Trophoblast cell (in vitro differentiated cells and primary cell): ENCODE results near the gene ATXN2.

Experiments
- DNase-seq, 2 donors: peaks; one replicate each; pipeline ENCODE4 v3.0.0-alpha.2; 2016
- H2AFZ ChIP-seq: 2 replicates; pipeline ENCODE4 v1.6.1; 2013; ENCODE audit warnings: low read length, moderate library complexity, mild to moderate bottlenecking; ENCODE audit not compliant: insufficient read depth, poor library complexity
- H2AK5ac ChIP-seq: 2 replicates; pipeline ENCODE4 v1.6.1; 2013; ENCODE audit warnings: mild to moderate bottlenecking, low read length
- H2BK120ac ChIP-seq: 2 replicates; pipeline ENCODE4 v1.6.1; 2013; ENCODE audit warnings: low read length, mild to moderate bottlenecking, moderate library complexity; ENCODE audit not compliant: insufficient read depth, poor library complexity
- H2BK12ac ChIP-seq: 2 replicates; pipeline ENCODE4 v1.6.1; 2013; ENCODE audit warnings: mild to moderate bottlenecking, low read length, moderate library complexity
- H2BK5ac ChIP-seq: 2 replicates; pipeline ENCODE4 v1.6.1; 2013; ENCODE audit warnings: low read length, low read depth, moderate library complexity, mild to moderate bottlenecking; ENCODE audit not compliant: poor library complexity
- H3K14ac ChIP-seq: 2 replicates; pipeline ENCODE4 v1.6.1; 2013; ENCODE audit warnings: mild to moderate bottlenecking, low read length
- H3K18ac ChIP-seq: 2 replicates; pipeline ENCODE4 v1.6.1; 2013; ENCODE audit warnings: mild to moderate bottlenecking, low read length
- H3K23ac ChIP-seq: 2 replicates; pipeline ENCODE4 v1.6.1; 2013; ENCODE audit warnings: low read length
- H3K27ac ChIP-seq: 2 replicates; pipeline ENCODE4 v1.5.1; 2013; ENCODE audit warnings: low read depth, mild to moderate bottlenecking, inconsistent platforms, low read length, moderate library complexity
- H3K27me3 ChIP-seq: 2 replicates; pipeline ENCODE4 v1.6.1; 2013; ENCODE audit warnings: inconsistent platforms, mild to moderate bottlenecking, low read length, moderate library complexity; ENCODE audit not compliant: insufficient read depth
- H3K36me3 ChIP-seq, 2 experiments: 1 replicate in 1 of 2; 2 replicates in 1 of 2; pipeline ENCODE4 v1.6.1; 2013; ENCODE audit warnings: low read length in 2 of 2, mild to moderate bottlenecking in 2 of 2, moderate library complexity in 1 of 2; ENCODE audit not compliant: insufficient read depth in 2 of 2, control insufficient read depth in 1 of 2
- H3K4ac ChIP-seq: 2 replicates; pipeline ENCODE4 v1.6.1; 2013; ENCODE audit warnings: low read depth, mild to moderate bottlenecking, low read length, moderate library complexity
- H3K4me1 ChIP-seq, 2 experiments: 1 replicate in 1 of 2; 2 replicates in 1 of 2; pipeline ENCODE4 v1.6.1; 2013; ENCODE audit warnings: low read length in 2 of 2, mild to moderate bottlenecking in 2 of 2, moderate library complexity in 1 of 2; ENCODE audit not compliant: insufficient read depth in 2 of 2, control insufficient read depth in 1 of 2
- H3K4me2 ChIP-seq: 2 replicates; pipeline ENCODE4 v1.6.1; 2013; ENCODE audit warnings: inconsistent platforms, mild to moderate bottlenecking, low read length, moderate library complexity
- H3K4me3 ChIP-seq: 2 replicates; pipeline ENCODE4 v1.5.1; 2013; ENCODE audit warnings: mild to moderate bottlenecking, low read depth, low read length, inconsistent platforms
- H3K79me1 ChIP-seq: one replicate; pipeline ENCODE4 v1.6.1; 2013; ENCODE audit warnings: low read length
- H3K79me2 ChIP-seq: 2 replicates; pipeline ENCODE4 v1.6.1; 2013; ENCODE audit warnings: low read length, mild to moderate bottlenecking; ENCODE audit not compliant: control insufficient read depth, insufficient read depth, poor library complexity
- H3K9ac ChIP-seq: 2 replicates; pipeline ENCODE4 v1.6.1; 2013; ENCODE audit warnings: mild to moderate bottlenecking, low read length
- H3K9me3 ChIP-seq: 2 replicates; pipeline ENCODE4 v1.6.1; 2013; ENCODE audit warnings: low read depth, mild to moderate bottlenecking, control low read depth, inconsistent platforms, low read length; ENCODE audit not compliant: insufficient read depth
- H4K12ac ChIP-seq: 2 replicates; pipeline ENCODE4 v1.6.1; 2013; ENCODE audit warnings: low read depth, mild to moderate bottlenecking, low read length, moderate library complexity
- H4K8ac ChIP-seq: 2 replicates; pipeline ENCODE4 v1.6.1; 2013; ENCODE audit warnings: low read depth, mild to moderate bottlenecking, low read length, moderate library complexity
- H4K91ac ChIP-seq: one replicate; pipeline ENCODE4 v1.6.1; 2013; ENCODE audit warnings: low read depth, mild to moderate bottlenecking, low read length, moderate library complexity
- WGBS: extraction: QIAGEN DNeasy Blood & Tissue Kit; methylation state at CpG from one replicate; pipeline ENCODE4 v1.1.7; 2013; ENCODE audit warnings: missing lambda C conversion rate; ENCODE audit not compliant: insufficient read length, insufficient coverage; ENCODE audit errors: extremely low coverage; 5-methylcytosine and 5-hydroxymethylcytosine counted together

Gene ATXN2

GRCh38 chr12:111488271-111488670 is 110.8 kb downstream of the ATXN2 start:
- no peaks in the 10 kb centered on the region for H3K79me2 ChIP-seq
- no peak overlapping the region for H2BK12ac ChIP-seq
- no peak overlapping the region for H2BK120ac ChIP-seq
- H3K4ac ChIP-seq, result no peak overlapping the region
- H3K27me3 ChIP-seq, result no peaks in the 10 kb centered on the region
- peaks cover 37 to 52% of the 10 kb centered on the region in 2 experiments for H3K36me3 ChIP-seq
- no peak overlapping the region for H4K12ac ChIP-seq
- no peaks in the 10 kb centered on the region for H3K4me1 ChIP-seq
- no CpG with 5 or more reads among the region's 4 CpGs for WGBS
- H4K8ac ChIP-seq, result no peak overlapping the region
- no peak overlapping the region for H3K23ac ChIP-seq
- DNase-seq, result no peak
- no peak overlapping the region for H2AFZ ChIP-seq
- no peak overlapping the region for H3K27ac ChIP-seq
- no peak overlapping the region for H2AK5ac ChIP-seq
- H2BK5ac ChIP-seq, result no peak overlapping the region
- H3K9ac ChIP-seq, result no peak overlapping the region
- H3K4me3 ChIP-seq, result no peak overlapping the region
- H3K14ac ChIP-seq, result no peak overlapping the region
- no peak overlapping the region for H4K91ac ChIP-seq
- H3K79me1 ChIP-seq, result no peaks in the 10 kb centered on the region
- no peak overlapping the region for H3K18ac ChIP-seq
- no peak overlapping the region for H3K4me2 ChIP-seq
- no peaks in the 10 kb centered on the region for H3K9me3 ChIP-seq

DNA sequence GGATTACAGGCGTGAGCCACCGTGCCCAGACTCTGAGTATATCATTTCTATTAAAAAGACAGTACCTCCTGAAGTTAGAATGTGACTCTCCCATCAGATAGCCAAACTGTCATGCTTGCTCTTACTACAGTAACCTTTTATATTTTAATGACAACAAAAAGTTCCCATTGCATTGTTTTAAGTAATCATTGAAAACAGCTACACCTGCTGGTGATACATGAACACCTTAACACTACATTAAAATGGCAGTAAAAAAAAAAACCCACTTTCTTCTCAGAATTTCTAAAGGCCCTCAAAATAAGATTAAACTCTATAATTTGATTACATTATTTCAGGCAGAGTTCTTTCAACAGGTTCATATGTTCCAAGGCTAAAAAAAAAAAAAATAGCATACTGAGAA is 116.7 kb downstream of the ATXN2 start:
- Histone ChIP-seq H2BK120ac (no peak overlapping the region), H2BK5ac (no peak overlapping the region), H3K79me2 (no peaks in the 10 kb centered on the region), H3K9me3 (no peaks in the 10 kb centered on the region), H3K36me3 (peaks cover 35% of the 10 kb centered on the region in 2 experiments), H2AFZ (no peak overlapping the region), H2AK5ac (no peak overlapping the region), H3K4me2 (no peak overlapping the region), H3K14ac (no peak overlapping the region), H3K4ac (no peak overlapping the region), H3K23ac (no peak overlapping the region), H3K4me3 (no peak overlapping the region), H4K12ac (no peak overlapping the region), H3K18ac (no peak overlapping the region), H3K4me1 (no peaks in the 10 kb centered on the region), H3K27me3 (no peaks in the 10 kb centered on the region), H2BK12ac (no peak overlapping the region), H4K91ac (no peak overlapping the region), H3K27ac (no peak overlapping the region), H4K8ac (no peak overlapping the region), H3K9ac (no peak overlapping the region), H3K79me1 (no peaks in the 10 kb centered on the region)
- DNase-seq, result peak in 1 of 2 donors; percentile 5
- WGBS, result no CpG with 5 or more reads among the region's 2 CpGs

DNA sequence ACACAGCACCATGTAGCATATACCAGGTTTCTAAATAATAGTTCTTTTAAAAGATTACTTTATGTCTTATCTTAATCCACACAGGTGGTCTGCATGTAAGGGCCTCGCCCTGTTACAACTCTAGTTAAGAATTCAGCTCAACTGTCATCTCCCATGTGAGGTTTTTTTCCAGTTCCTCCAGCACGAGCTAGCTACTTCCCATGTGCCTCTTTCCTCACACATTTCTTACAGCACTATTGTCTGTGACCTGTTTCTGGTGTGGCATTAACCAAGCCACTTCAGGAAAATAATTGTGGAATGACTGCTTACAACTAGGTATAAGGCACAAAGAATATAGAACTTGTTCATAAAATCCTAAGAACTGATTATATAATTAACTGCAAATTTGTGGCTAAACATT is 127.9 kb downstream of the ATXN2 start:
- no peak overlapping the region for H4K8ac ChIP-seq
- H2AK5ac ChIP-seq, result no peak overlapping the region
- no peaks in the 10 kb centered on the region for H3K4me1 ChIP-seq
- no peak overlapping the region for H3K4me3 ChIP-seq
- H3K36me3 ChIP-seq, result peaks cover 20 to 21% of the 10 kb centered on the region in 2 experiments
- H3K9me3 ChIP-seq, result no peaks in the 10 kb centered on the region
- no peak overlapping the region for H2BK12ac ChIP-seq
- no peak overlapping the region for H3K9ac ChIP-seq
- H3K79me2 ChIP-seq, result no peaks in the 10 kb centered on the region
- no peak overlapping the region for H3K18ac ChIP-seq
- no peak overlapping the region for H4K91ac ChIP-seq
- H3K23ac ChIP-seq, result no peak overlapping the region
- no peak overlapping the region for H3K27ac ChIP-seq
- no peak overlapping the region for H3K4me2 ChIP-seq
- no peak overlapping the region for H3K14ac ChIP-seq
- H4K12ac ChIP-seq, result no peak overlapping the region
- H2BK120ac ChIP-seq, result no peak overlapping the region
- no peak for DNase-seq
- WGBS, result no CpG with 5 or more reads among the region's 2 CpGs
- no peaks in the 10 kb centered on the region for H3K79me1 ChIP-seq
- no peak overlapping the region for H3K4ac ChIP-seq
- no peak overlapping the region for H2BK5ac ChIP-seq
- H3K27me3 ChIP-seq, result no peaks in the 10 kb centered on the region
- no peak overlapping the region for H2AFZ ChIP-seq

DNA sequence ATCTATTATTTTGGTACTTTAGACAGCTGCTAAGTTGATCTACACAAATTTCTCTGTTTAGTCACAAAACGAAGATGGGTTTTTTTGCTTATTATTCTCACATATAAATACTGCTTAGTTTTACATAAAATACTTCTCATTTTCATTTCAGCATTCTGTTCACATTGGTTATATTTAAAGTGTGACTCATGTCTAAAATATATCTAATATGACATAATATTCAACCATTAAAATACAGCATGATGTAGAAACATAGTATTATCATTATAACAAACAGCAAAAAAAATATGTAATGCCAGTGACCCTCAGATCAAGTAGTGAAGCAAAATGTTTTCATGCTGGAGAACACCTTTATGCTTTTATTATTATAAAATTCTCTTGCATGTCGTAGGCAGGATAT is 129.7 kb downstream of the ATXN2 start:
- Histone ChIP-seq H3K4me2 (no peak overlapping the region), H3K23ac (no peak overlapping the region), H3K79me1 (no peaks in the 10 kb centered on the region), H2AFZ (no peak overlapping the region), H2AK5ac (no peak overlapping the region), H2BK120ac (no peak overlapping the region), H3K9me3 (no peaks in the 10 kb centered on the region), H4K8ac (no peak overlapping the region), H3K9ac (no peak overlapping the region), H3K4ac (no peak overlapping the region), H2BK12ac (no peak overlapping the region), H3K27ac (no peak overlapping the region), H4K12ac (no peak overlapping the region), H3K4me3 (no peak overlapping the region), H4K91ac (no peak overlapping the region), H2BK5ac (no peak overlapping the region), H3K36me3 (peaks cover 17 to 18% of the 10 kb centered on the region in 2 experiments), H3K14ac (no peak overlapping the region), H3K4me1 (no peaks in the 10 kb centered on the region), H3K79me2 (no peaks in the 10 kb centered on the region), H3K18ac (no peak overlapping the region), H3K27me3 (no peaks in the 10 kb centered on the region)
- no peak for DNase-seq
- no CpG with 5 or more reads among the region's 2 CpGs for WGBS
